Measurements from ENCODE around the gene TSPAN6. TPM values are rescaled to one million over a fixed set of nuclear protein-coding genes. Genes with fewer than 3 reads are reported as not detected.

The TSPAN6 gene
- total and polyA plus RNA-seq, 2 donors (not counting 1 experiment from before 2014, with no cell fraction given) = 29.2 to 34.1 TPM

DNA sequence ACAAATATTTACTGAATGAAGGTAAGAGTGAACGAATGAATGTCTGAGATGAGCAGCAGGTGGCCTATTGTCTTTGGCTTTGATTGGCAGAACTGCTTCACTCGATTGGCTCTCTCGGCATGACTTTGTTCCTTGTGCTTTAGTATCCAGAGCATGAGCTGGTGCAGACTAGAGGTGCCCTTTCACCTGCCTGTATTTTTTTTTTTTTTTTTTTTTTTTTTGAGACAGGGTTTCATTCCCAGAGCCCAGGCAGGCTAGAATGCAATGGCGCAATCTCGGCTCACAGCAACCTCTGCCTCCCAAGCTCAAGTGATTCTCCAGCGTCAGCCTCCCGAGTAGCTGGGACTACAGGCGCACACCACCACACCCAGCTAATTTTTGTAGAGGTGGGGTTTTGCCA, 46.3 kb upstream of the TSPAN6 start:
- Histone ChIP-seq H3K4me1 (ENCODE audit: control insufficient read depth, extremely low read depth, insufficient read depth, low read length) (peaks cover 2% of the 10 kb centered on the region), H2AFZ (ENCODE audit: low read length) (no peak overlapping the region), H3K9me3 (ENCODE audit: control insufficient read depth, insufficient read depth, low read depth, low read length) (no peaks in the 10 kb centered on the region), H3K27ac (ENCODE audit: insufficient read depth, low read length) (no peak overlapping the region), H3K4me2 (ENCODE audit: extremely low read depth, insufficient read depth, low read length) (no peak overlapping the region), H4K20me1 (ENCODE audit: control insufficient read depth, extremely low read depth, insufficient read depth, low read length) (no peaks in the 10 kb centered on the region), H3K9ac (ENCODE audit: insufficient read depth, low read length) (no peak overlapping the region), H3K36me3 (ENCODE audit: control insufficient read depth, insufficient read depth, low read length) (no peaks in the 10 kb centered on the region), H3K4me3 (replicated peaks in 1 of 4; ENCODE audit: control extremely low read depth in 1 of 4, insufficient read depth in 1 of 4, low read depth in 3 of 4, low read length in 4 of 4) (no peak overlapping the region), H3K79me2 (ENCODE audit: control insufficient read depth, insufficient read depth, low read length) (no peaks in the 10 kb centered on the region), H3K27me3 (ENCODE audit: control insufficient read depth, insufficient read depth, low read length) (no peaks in the 10 kb centered on the region)
- no peak for DNase-seq (ENCODE audit: low read depth in 2 of 2)
- TF ChIP-seq EZH2 (IDR thresholded peaks at IDR 0.05; ENCODE audit: low read length, missing control alignments) = no peak
- TF ChIP-seq, protein P1, sequence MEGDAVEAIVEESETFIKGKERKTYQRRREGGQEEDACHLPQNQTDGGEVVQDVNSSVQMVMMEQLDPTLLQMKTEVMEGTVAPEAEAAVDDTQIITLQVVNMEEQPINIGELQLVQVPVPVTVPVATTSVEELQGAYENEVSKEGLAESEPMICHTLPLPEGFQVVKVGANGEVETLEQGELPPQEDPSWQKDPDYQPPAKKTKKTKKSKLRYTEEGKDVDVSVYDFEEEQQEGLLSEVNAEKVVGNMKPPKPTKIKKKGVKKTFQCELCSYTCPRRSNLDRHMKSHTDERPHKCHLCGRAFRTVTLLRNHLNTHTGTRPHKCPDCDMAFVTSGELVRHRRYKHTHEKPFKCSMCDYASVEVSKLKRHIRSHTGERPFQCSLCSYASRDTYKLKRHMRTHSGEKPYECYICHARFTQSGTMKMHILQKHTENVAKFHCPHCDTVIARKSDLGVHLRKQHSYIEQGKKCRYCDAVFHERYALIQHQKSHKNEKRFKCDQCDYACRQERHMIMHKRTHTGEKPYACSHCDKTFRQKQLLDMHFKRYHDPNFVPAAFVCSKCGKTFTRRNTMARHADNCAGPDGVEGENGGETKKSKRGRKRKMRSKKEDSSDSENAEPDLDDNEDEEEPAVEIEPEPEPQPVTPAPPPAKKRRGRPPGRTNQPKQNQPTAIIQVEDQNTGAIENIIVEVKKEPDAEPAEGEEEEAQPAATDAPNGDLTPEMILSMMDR (conservative IDR thresholded peaks at IDR 0.05 in 1 of 2, IDR thresholded peaks at IDR 0.05 in 1 of 2; ENCODE audit: low read depth in 1 of 2, low read length in 2 of 2) = no peak

DNA sequence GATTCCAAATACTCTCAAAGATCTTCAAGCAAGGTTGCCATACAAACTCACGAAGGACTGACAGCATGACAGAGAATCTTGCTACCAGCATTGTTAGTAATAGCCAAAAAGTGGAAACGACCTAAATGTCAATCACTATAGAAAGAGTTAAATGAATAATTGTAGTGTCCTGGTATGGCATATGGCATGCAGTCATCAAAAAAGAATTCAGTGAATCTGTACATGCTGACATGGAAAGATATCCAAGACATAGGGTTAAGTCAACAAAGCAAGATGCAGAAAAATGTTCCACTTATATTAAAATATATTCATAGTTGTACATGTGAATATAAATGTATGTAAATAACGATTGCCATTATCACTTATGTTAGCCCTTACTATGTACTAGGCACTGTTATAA, 45.0 kb upstream of the TSPAN6 start:
- Histone ChIP-seq H3K36me3 (ENCODE audit: control insufficient read depth, insufficient read depth, low read length) (no peaks in the 10 kb centered on the region), H3K4me3 (replicated peaks in 1 of 4; ENCODE audit: control extremely low read depth in 1 of 4, insufficient read depth in 1 of 4, low read depth in 3 of 4, low read length in 4 of 4) (no peak overlapping the region), H4K20me1 (ENCODE audit: control insufficient read depth, extremely low read depth, insufficient read depth, low read length) (no peaks in the 10 kb centered on the region), H3K27me3 (ENCODE audit: control insufficient read depth, insufficient read depth, low read length) (no peaks in the 10 kb centered on the region), H3K9me3 (ENCODE audit: control insufficient read depth, insufficient read depth, low read depth, low read length) (no peaks in the 10 kb centered on the region), H3K4me2 (ENCODE audit: extremely low read depth, insufficient read depth, low read length) (no peak overlapping the region), H3K79me2 (ENCODE audit: control insufficient read depth, insufficient read depth, low read length) (no peaks in the 10 kb centered on the region), H3K9ac (ENCODE audit: insufficient read depth, low read length) (no peak overlapping the region), H2AFZ (ENCODE audit: low read length) (no peak overlapping the region), H3K27ac (ENCODE audit: insufficient read depth, low read length) (no peak overlapping the region), H3K4me1 (ENCODE audit: control insufficient read depth, extremely low read depth, insufficient read depth, low read length) (peaks cover 2% of the 10 kb centered on the region)
- no peak for TF ChIP-seq EZH2 (IDR thresholded peaks at IDR 0.05; ENCODE audit: low read length, missing control alignments)
- TF ChIP-seq, protein P1 (conservative IDR thresholded peaks at IDR 0.05 in 1 of 2, IDR thresholded peaks at IDR 0.05 in 1 of 2; ENCODE audit: low read depth in 1 of 2, low read length in 2 of 2) = no peak
- DNase-seq (ENCODE audit: low read depth in 2 of 2) = no peak

DNA sequence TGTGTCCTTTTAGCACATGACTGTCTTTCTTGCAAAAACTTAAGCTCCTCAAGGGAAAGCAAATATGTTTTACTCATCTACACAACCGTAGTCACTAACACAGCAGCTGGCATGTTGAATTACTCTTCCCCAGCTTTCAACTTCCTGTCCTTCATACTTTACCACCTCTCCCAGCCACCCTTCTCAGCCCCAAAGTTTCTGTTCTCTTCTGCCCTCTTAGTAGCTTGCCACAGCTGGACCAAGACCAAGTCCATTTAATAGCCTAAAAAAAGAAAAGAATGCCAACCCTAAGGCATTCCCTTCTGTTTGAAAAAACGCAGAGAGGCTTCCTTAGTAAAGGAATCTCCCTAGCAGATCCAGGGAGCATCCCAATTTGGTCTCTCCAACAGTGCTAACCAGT, 44.1 kb upstream of the TSPAN6 start:
- Histone ChIP-seq H3K4me1 (ENCODE audit: control insufficient read depth, extremely low read depth, insufficient read depth, low read length) (peaks cover 2% of the 10 kb centered on the region), H3K27me3 (ENCODE audit: control insufficient read depth, insufficient read depth, low read length) (no peaks in the 10 kb centered on the region), H3K79me2 (ENCODE audit: control insufficient read depth, insufficient read depth, low read length) (no peaks in the 10 kb centered on the region), H4K20me1 (ENCODE audit: control insufficient read depth, extremely low read depth, insufficient read depth, low read length) (no peaks in the 10 kb centered on the region), H2AFZ (ENCODE audit: low read length) (no peak overlapping the region), H3K36me3 (ENCODE audit: control insufficient read depth, insufficient read depth, low read length) (no peaks in the 10 kb centered on the region), H3K27ac (ENCODE audit: insufficient read depth, low read length) (no peak overlapping the region), H3K4me2 (ENCODE audit: extremely low read depth, insufficient read depth, low read length) (no peak overlapping the region), H3K4me3 (replicated peaks in 1 of 4; ENCODE audit: control extremely low read depth in 1 of 4, insufficient read depth in 1 of 4, low read depth in 3 of 4, low read length in 4 of 4) (no peak overlapping the region), H3K9me3 (ENCODE audit: control insufficient read depth, insufficient read depth, low read depth, low read length) (no peaks in the 10 kb centered on the region), H3K9ac (ENCODE audit: insufficient read depth, low read length) (no peak overlapping the region)
- DNase-seq (ENCODE audit: low read depth in 2 of 2) = no peak
- TF ChIP-seq, protein P1 (conservative IDR thresholded peaks at IDR 0.05 in 1 of 2, IDR thresholded peaks at IDR 0.05 in 1 of 2; ENCODE audit: low read depth in 1 of 2, low read length in 2 of 2) = no peak
- TF ChIP-seq EZH2 (IDR thresholded peaks at IDR 0.05; ENCODE audit: low read length, missing control alignments) = no peak
